HG02981 (cell line): ENCODE measurements around the gene PAH.

Experiments
- ATAC-seq: cut with Tn5 transposase; IDR thresholded peaks from one replicate; pipeline ENCODE4 v1.9.1; 2021; ENCODE audit warnings: mild to moderate bottlenecking, moderate library complexity; ENCODE audit not compliant: unreplicated experiment

The PAH gene

GRCh38 chr12:102902093-102902492, 15.0 kb downstream of the PAH start:
- no peak for ATAC-seq

- ATAC-seq: no peak
Observed at GRCh38 chr12:102900389-102900788, 16.7 kb downstream of the PAH start.

GRCh38 chr12:102896067-102896466, 21.0 kb downstream of the PAH start:
- ATAC-seq: no peak

GRCh38 chr12:102891756-102892155, 25.3 kb downstream of the PAH start:
- no peak for ATAC-seq

GRCh38 chr12:102888511-102888910, 28.5 kb downstream of the PAH start:
- no peak for ATAC-seq

GRCh38 chr12:102885043-102885932, 31.8 kb downstream of the PAH start:
- no peak for ATAC-seq

- ATAC-seq: peak; percentile 44
Observed at GRCh38 chr12:102883204-102883799, 33.7 kb downstream of the PAH start.

- ATAC-seq: no peak
Observed at GRCh38 chr12:102880783-102881182, 36.3 kb downstream of the PAH start.

GRCh38 chr12:102879144-102879763, 37.8 kb downstream of the PAH start:
- peak; percentile 75 for ATAC-seq

- ATAC-seq: no peak
Observed at GRCh38 chr12:102876883-102877282, 40.2 kb downstream of the PAH start.

GRCh38 chr12:102874819-102875218, 42.2 kb downstream of the PAH start:
- no peak for ATAC-seq

GRCh38 chr12:102873077-102873476, 44.0 kb downstream of the PAH start:
- ATAC-seq: no peak

- no peak for ATAC-seq
Observed at GRCh38 chr12:102871014-102871413, 46.0 kb downstream of the PAH start.

GRCh38 chr12:102869571-102869970, 47.5 kb downstream of the PAH start:
- no peak for ATAC-seq

- no peak for ATAC-seq
Observed at GRCh38 chr12:102865821-102866615, 51.0 kb downstream of the PAH start.

- ATAC-seq: no peak
Observed at GRCh38 chr12:102862486-102862885, 54.6 kb downstream of the PAH start.

- no peak for ATAC-seq
Observed at GRCh38 chr12:102851246-102851645, 65.8 kb downstream of the PAH start.

- ATAC-seq: no peak
Observed at GRCh38 chr12:102849722-102850447, 67.2 kb downstream of the PAH start.

- ATAC-seq: no peak
Observed at GRCh38 chr12:102848832-102849231, 68.2 kb downstream of the PAH start.

- ATAC-seq: no peak
Observed at GRCh38 chr12:102847131-102847530, 69.9 kb downstream of the PAH start.
